Measurements from ENCODE around the gene C1QTNF1. TPM values are rescaled to one million over a fixed set of nuclear protein-coding genes. Genes with fewer than 3 reads are reported as not detected.

The C1QTNF1 gene
- total RNA-seq, 1 experiment from 2014 or later: 4.0 TPM

DNA sequence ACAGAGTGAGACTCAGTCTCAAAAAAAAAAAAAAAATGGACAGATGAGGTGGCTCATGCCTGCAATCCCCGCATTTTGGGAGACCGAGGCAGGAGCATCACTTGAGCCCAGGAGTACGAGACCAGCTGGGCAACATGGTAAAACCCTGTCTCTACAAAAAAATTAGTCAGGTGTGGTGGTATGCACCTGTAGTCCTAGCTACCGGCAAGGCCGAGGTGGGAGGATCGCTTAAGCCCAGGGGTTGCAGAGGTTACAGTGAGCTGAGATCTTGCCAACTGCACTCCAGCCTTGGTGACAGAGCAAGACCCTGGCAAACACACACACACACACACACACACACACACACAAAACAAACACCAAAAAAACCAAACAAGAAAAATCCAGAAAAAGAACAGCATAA is 43.0 kb downstream of the C1QTNF1 start:
- intact Hi-C loops (cut with micrococcal nuclease): no loop called here
- H3K27ac ChIP-seq (ENCODE audit: low read depth, low read length): no peak overlapping the region
- TF ChIP-seq ZNF274 (IDR thresholded peaks at IDR 0.05; ENCODE audit: low read depth, low read length): no peak
- TF ChIP-seq TCF7L2 (IDR thresholded peaks at IDR 0.05; ENCODE audit: borderline replicate concordance, extremely low read depth, insufficient read depth, insufficient read length): no peak
- no peak for DNase-seq (ENCODE audit: low read depth, low spot score)
- ChIA-PET CTCF (interaction anchor here (1.0 to 1.8 kb wide), 3 partner anchors 21 to 325 kb away, joined by 3 to 5 read pairs (median 5); no protein-coding TSS in a partner anchor), POLR2A (interaction anchor here (0.6 kb wide), 1 partner anchor 166 kb away, joined by 3 read pairs; no protein-coding TSS in a partner anchor), RAD21 (ENCODE audit: low non-redundant PET in 1 of 2, low total read pairs in 2 of 2, uncharacterized antibody in 2 of 2, unreplicated experiment in 2 of 2) (interaction anchor here in 1 of 2 experiments (1.1 kb wide), 1 partner anchor 325 kb away, joined by 3 read pairs; no protein-coding TSS in a partner anchor)
- H2AFZ ChIP-seq (ENCODE audit: low read depth, low read length, poor library complexity, severe bottlenecking): no peak overlapping the region
- H3K4me1 ChIP-seq (ENCODE audit: control insufficient read depth in 1 of 2, insufficient read depth in 2 of 2, low read length in 2 of 2): no peaks in the 10 kb centered on the region
- no peak overlapping the region for H3K4me3 ChIP-seq (replicated peaks in 1 of 2; ENCODE audit: low read depth in 1 of 2, low read length in 2 of 2)
- no peaks in the 10 kb centered on the region for H4K20me1 ChIP-seq (ENCODE audit: insufficient read depth)
- H3K9me2 ChIP-seq (ENCODE audit: insufficient read depth): no peaks in the 10 kb centered on the region
- no peaks in the 10 kb centered on the region for H3K36me3 ChIP-seq (ENCODE audit: control insufficient read depth in 1 of 2, insufficient read depth in 2 of 2, low read length in 2 of 2)
- ATAC-seq: no peak
- no TSS peak for BruUV-seq (replicated peaks)
- H3K9me3 ChIP-seq (ENCODE audit: control insufficient read depth in 1 of 2, insufficient read depth in 1 of 2, low read depth in 1 of 2, low read length in 2 of 2): no peaks in the 10 kb centered on the region
- no peaks in the 10 kb centered on the region for H3K79me2 ChIP-seq (ENCODE audit: insufficient read depth, low read length)
- no peak overlapping the region for H3K9ac ChIP-seq (ENCODE audit: low read length)
- H3K27me3 ChIP-seq (ENCODE audit: insufficient read depth, low read length): no peaks in the 10 kb centered on the region
- no peak overlapping the region for H3K4me2 ChIP-seq (ENCODE audit: low read length)

DNA sequence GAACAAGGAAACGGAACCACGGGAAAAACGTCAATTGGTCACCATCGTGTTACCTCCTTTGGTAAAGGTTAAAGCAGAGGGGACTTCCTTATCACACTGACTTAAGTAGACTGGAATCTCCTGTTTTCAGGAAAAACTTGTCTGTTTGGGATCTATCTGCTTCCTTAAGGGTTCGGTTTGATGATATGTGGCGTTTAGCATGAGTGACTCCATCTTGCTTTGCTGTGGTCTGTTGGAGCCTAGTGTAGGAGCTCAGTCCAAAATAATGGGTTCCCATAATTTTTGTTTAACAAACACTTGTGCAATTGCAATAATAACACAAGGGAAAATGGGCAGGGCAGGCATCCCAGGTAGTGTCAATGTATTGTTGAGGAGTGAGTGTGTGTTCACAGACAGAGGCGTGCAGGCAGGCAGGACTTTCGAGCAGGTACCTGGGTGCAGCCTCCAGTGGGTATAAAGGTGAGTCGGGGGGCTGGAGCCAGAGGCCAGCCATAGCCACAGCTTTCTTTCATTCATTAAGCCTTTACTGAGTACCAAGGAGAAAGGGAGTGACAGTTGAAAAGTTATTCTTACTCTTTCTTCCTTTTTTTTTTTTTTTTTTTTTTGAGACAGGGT is 46.4 kb downstream of the C1QTNF1 start:
- H4K20me1 ChIP-seq (ENCODE audit: insufficient read depth): no peaks in the 10 kb centered on the region
- ChIA-PET RAD21 (ENCODE audit: low non-redundant PET in 1 of 2, low total read pairs in 2 of 2, uncharacterized antibody in 2 of 2, unreplicated experiment in 2 of 2) (interaction anchor here in 1 of 2 experiments (0.7 kb wide), 1 partner anchor 881 kb away, joined by 6 read pairs; no protein-coding TSS in a partner anchor), POLR2A (interaction anchor here (0.6 kb wide), 1 partner anchor 15 kb away, joined by 3 read pairs; no protein-coding TSS in a partner anchor), CTCF (interaction anchor here (0.7 to 2.0 kb wide), 5 partner anchors 11 to 323 kb away, joined by 3 to 6 read pairs (median 4); no protein-coding TSS in a partner anchor)
- no peak overlapping the region for H3K27ac ChIP-seq (ENCODE audit: low read depth, low read length)
- H3K36me3 ChIP-seq (ENCODE audit: control insufficient read depth in 1 of 2, insufficient read depth in 2 of 2, low read length in 2 of 2): no peaks in the 10 kb centered on the region
- no peak overlapping the region for H3K9ac ChIP-seq (ENCODE audit: low read length)
- H3K4me1 ChIP-seq (ENCODE audit: control insufficient read depth in 1 of 2, insufficient read depth in 2 of 2, low read length in 2 of 2): peaks cover 6 to 14% of the 10 kb centered on the region in 2 experiments; a peak in 3 of 4 replicates
- no peak overlapping the region for H3K4me2 ChIP-seq (ENCODE audit: low read length)
- DNase-seq (ENCODE audit: low read depth, low spot score): no peak
- H2AFZ ChIP-seq (ENCODE audit: low read depth, low read length, poor library complexity, severe bottlenecking): no peak overlapping the region
- no peaks in the 10 kb centered on the region for H3K9me2 ChIP-seq (ENCODE audit: insufficient read depth)
- peaks cover under 1% of the 10 kb centered on the region; the same call in 1 of the 2 replicates for H3K79me2 ChIP-seq (ENCODE audit: insufficient read depth, low read length)
- intact Hi-C loops (cut with micrococcal nuclease): no loop called here
- ATAC-seq: no peak
- no peaks in the 10 kb centered on the region for H3K9me3 ChIP-seq (ENCODE audit: control insufficient read depth in 1 of 2, insufficient read depth in 1 of 2, low read depth in 1 of 2, low read length in 2 of 2)
- H3K4me3 ChIP-seq (replicated peaks in 1 of 2; ENCODE audit: low read depth in 1 of 2, low read length in 2 of 2): no peak overlapping the region
- TF ChIP-seq EZH2 (IDR thresholded peaks at IDR 0.05): no peak
- TF ChIP-seq FOSL1 (IDR thresholded peaks at IDR 0.05; ENCODE audit: low read depth): no peak
- TF ChIP-seq RAD21 (IDR thresholded peaks at IDR 0.05; ENCODE audit: low read depth): no peak
- H3K27me3 ChIP-seq (ENCODE audit: insufficient read depth, low read length): no peaks in the 10 kb centered on the region
- BruUV-seq (replicated peaks): no TSS peak

Data from HCT116 (cell line).